Putamen (tissue), 1 donor: Measurements from ENCODE around the gene RNU6-1.
A peak's percentile ranks its signal among the peaks of the same experiment; 100 is the strongest.

ENCODE experiments used
- DNase-seq: peaks from one replicate; pipeline ENCODE4 v3.0.0-alpha.2; 2016; ENCODE audit warnings: low spot score

Gene RNU6-1

GRCh38 chr15:67820992-67821783, 18.7 kb downstream of the RNU6-1 start:
- DNase-seq, result no peak

- no peak for DNase-seq
Measured at GRCh38 chr15:67820122-67820991, 19.5 kb downstream of the RNU6-1 start.

- DNase-seq, result no peak
Measured at GRCh38 chr15:67819636-67820035, 20.2 kb downstream of the RNU6-1 start.

- DNase-seq, result no peak
Measured at GRCh38 chr15:67818464-67818863, 21.4 kb downstream of the RNU6-1 start.

- no peak for DNase-seq
Measured at GRCh38 chr15:67816668-67817067, 23.2 kb downstream of the RNU6-1 start.

GRCh38 chr15:67815036-67815592, 24.7 kb downstream of the RNU6-1 start:
- DNase-seq, result no peak

GRCh38 chr15:67813104-67813634, 26.7 kb downstream of the RNU6-1 start:
- no peak for DNase-seq

GRCh38 chr15:67812241-67812644, 27.6 kb downstream of the RNU6-1 start:
- DNase-seq, result no peak

- no peak for DNase-seq
Measured at GRCh38 chr15:67809866-67810265, 30.0 kb downstream of the RNU6-1 start.

GRCh38 chr15:67809441-67809840, 30.4 kb downstream of the RNU6-1 start:
- DNase-seq, result no peak

- no peak for DNase-seq
Measured at GRCh38 chr15:67808821-67809220, 31.0 kb downstream of the RNU6-1 start.

- no peak for DNase-seq
Measured at GRCh38 chr15:67807836-67808235, 32.0 kb downstream of the RNU6-1 start.

- no peak for DNase-seq
Measured at GRCh38 chr15:67807141-67807540, 32.7 kb downstream of the RNU6-1 start.

- DNase-seq, result no peak
Measured at GRCh38 chr15:67806536-67806935, 33.3 kb downstream of the RNU6-1 start.

- no peak for DNase-seq
Measured at GRCh38 chr15:67805666-67806516, 34.0 kb downstream of the RNU6-1 start.

GRCh38 chr15:67805008-67805665, 34.7 kb downstream of the RNU6-1 start:
- DNase-seq, result peak; percentile 28

GRCh38 chr15:67803996-67804843, 35.6 kb downstream of the RNU6-1 start:
- no peak for DNase-seq

GRCh38 chr15:67803299-67803698, 36.5 kb downstream of the RNU6-1 start:
- no peak for DNase-seq

- DNase-seq, result no peak
Measured at GRCh38 chr15:67801926-67802914, 37.6 kb downstream of the RNU6-1 start.
